Right hindlimb (tissue), 1 donor: ENCODE results near the gene LRG1.

Experiments
- DNase-seq: peaks from one replicate; pipeline ENCODE4 v3.0.0-alpha.2; 2018

The LRG1 gene

GRCh38 chr19:4491446-4491845, 48.4 kb downstream of the LRG1 start:
- no peak for DNase-seq

DNA sequence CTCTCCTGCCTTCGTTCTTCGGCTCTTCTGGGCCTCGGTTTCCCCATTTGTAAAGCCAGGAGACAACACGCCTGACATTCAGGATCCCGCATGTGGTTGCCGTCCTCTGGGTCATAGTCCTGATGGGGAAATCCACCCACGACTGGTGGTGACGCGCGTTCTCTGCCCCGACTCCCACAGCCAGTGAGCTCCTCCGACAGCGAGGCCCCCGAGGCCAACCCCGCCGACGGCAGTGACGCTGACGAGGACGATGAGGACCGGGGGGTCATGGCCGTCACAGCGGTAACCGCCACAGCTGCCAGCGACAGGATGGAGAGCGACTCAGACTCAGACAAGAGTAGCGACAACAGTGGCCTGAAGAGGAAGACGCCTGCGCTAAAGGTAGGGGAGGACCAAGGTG, 51.3 kb downstream of the LRG1 start:
- DNase-seq: no peak

DNA sequence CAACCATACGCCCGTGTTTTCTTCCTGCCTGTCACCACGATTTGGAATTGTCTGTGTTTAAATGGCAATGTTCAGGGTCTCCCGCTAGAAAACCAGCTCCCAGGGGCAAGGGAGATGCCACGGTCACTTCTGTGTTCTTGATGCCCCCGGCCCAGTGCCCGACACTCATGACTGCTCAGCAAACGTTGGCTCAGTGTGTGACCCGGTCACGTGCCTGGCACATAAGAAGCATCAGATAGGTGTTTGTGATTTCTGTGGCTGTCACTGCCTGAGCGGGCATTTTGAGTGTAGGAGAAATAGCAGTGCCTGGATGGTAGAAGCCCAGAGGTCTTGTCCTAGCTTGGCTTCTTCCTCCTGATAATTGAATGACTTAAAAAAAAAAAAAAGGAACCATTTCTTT, 52.3 kb downstream of the LRG1 start:
- DNase-seq: no peak
